Fibroblast of the aortic adventitia (primary cell): ENCODE data around the gene HMG20A. TPM values are rescaled to one million over a fixed set of nuclear protein-coding genes. Genes with fewer than 3 reads are reported as not detected.

Experiments
- DNase-seq: peaks from one replicate; pipeline ENCODE4 v3.0.0-alpha.2; 2010; ENCODE audit warnings: low read depth
- H3K4me3 ChIP-seq: 2 replicates; pipeline ENCODE4 v1.5.1; 2011; ENCODE audit warnings: low read depth, mild to moderate bottlenecking, control low read depth, low read length, moderate library complexity
- total RNA-seq: library from RNA; depleted of rRNA; stranded (reverse); fragments of >200 nt; gene quantifications from 2 replicates; pipeline ENCODE4 v1.2.3, GENCODE V29; 2012; ENCODE audit warnings: low replicate concordance
- TF ChIP-seq, protein P1 (sequence below): IDR thresholded peaks from 2 replicates; pipeline ENCODE4 v1.5.1; 2011; ENCODE audit warnings: mild to moderate bottlenecking, low read length, control low read depth, inconsistent platforms; ENCODE audit not compliant: insufficient read depth

Gene HMG20A
- total RNA-seq, 1 donor, result 28.7 TPM

DNA sequence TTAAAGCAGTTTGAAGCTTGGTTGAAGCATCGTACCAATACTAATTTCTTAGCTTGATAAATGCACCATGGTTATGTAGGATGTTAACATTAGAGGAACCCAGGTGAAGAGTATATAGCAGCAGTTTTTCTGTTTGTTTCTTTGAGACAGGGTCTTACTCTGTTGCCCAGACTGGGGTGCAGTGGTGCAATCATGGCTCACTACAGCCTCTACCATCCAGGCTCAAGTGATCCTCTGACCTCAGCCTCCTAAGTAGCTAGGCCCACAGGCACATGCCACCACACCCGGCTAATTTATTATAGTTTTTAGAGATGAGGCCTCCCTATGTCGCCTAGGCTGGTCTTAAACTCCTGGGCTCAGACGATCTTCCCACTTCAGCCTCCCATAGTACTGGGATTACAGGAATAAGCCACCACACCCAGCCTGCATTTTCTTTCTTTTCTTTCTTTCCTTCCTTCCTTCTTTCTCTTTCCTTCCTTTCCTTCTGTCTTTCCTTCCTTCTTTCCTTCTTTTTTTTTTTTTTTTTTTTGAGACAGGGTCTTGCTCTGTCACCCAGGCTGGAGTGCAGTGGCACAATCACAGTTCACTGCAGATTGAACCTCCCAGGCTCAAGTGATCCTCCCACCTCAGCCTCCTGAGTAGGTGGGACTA lies 6.9 kb upstream of the HMG20A start:
- no peak overlapping the region for H3K4me3 ChIP-seq
- no peak for DNase-seq
- TF ChIP-seq, protein P1, sequence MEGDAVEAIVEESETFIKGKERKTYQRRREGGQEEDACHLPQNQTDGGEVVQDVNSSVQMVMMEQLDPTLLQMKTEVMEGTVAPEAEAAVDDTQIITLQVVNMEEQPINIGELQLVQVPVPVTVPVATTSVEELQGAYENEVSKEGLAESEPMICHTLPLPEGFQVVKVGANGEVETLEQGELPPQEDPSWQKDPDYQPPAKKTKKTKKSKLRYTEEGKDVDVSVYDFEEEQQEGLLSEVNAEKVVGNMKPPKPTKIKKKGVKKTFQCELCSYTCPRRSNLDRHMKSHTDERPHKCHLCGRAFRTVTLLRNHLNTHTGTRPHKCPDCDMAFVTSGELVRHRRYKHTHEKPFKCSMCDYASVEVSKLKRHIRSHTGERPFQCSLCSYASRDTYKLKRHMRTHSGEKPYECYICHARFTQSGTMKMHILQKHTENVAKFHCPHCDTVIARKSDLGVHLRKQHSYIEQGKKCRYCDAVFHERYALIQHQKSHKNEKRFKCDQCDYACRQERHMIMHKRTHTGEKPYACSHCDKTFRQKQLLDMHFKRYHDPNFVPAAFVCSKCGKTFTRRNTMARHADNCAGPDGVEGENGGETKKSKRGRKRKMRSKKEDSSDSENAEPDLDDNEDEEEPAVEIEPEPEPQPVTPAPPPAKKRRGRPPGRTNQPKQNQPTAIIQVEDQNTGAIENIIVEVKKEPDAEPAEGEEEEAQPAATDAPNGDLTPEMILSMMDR, result no peak

DNA sequence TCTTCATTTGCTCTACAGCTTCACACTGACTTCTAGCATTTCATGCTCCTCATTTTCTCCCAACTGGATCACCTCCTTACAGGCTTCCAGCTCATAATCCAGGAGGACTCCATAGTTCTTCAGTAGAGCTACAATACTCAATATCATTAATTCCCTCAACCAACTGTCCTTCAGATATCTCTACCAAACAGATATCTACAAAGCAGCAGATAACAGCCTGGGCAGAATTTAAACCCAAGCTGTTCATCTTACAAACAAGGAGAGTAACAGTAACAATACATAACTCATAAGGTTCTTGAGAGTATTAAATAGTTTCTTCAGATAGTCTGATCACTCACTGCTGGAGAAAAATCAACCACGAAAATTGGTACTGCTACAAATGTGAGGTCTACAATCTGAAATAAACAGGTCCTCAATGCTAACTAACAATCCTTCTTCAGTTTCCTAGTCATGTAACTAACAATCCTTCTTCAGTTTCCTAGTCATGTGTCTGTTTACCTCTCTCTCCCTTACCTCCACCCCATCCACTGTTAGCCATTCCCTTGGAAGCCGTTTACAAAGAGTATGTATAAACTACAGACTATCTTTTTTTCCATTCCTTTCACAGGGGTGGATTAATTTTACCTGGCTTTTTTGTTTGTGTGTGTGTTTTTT lies 5.8 kb upstream of the HMG20A start:
- H3K4me3 ChIP-seq, result no peak overlapping the region
- TF ChIP-seq, protein P1, result no peak
- no peak for DNase-seq

DNA sequence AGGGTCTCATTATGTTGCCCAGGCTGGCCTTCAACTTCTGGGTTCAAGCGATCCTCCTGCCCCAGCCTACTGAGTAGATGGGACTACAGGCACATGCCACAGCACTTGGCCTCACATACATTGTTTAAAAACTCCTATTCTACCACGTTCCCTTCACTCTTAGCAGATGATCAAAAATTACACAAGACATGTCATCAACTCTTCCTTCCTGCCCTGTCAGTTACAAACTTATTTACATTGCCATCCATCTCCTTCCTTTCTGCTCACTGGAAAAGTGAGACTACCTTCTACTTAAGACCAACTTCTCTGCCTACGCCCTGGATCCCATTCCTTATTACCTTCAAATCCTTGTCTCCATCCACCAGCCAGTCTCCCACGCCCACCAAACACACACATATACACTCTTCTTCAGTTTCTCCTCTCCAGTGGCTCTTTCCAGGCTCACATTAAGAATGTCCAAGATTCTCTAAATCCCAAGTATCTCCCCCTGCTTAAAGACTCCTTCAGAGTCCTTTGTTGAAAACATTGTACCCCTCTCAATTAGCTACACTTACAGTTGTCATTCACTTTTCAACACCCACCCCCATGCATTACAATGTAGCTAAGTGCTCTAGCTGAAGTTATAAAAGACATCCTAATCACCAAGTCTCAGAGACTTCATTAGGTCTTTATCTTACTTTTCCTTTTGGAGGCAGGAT lies 5.1 kb upstream of the HMG20A start:
- DNase-seq, result no peak
- no peak overlapping the region for H3K4me3 ChIP-seq
- TF ChIP-seq, protein P1, result no peak

DNA sequence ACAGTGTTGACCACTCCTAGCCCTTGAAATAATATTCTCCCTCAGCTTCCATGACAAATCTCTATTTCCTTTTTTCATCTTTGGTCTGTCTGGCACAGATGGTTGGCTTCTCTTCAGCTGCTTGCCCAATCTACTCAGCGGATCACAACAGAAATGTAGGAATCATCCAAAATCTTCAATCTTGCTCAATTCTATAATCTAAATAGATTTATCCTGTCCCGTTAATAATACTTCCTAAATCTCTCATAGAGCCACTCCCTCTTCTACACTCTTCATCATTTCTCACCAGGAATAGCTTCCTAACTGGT lies 4.6 kb upstream of the HMG20A start:
- TF ChIP-seq, protein P1, result no peak
- DNase-seq, result peak; percentile 91
- H3K4me3 ChIP-seq, result no peak overlapping the region

GRCh38 chr15:77416954-77417353 lies 3.7 kb upstream of the HMG20A start:
- no peak overlapping the region for H3K4me3 ChIP-seq
- TF ChIP-seq, protein P1, result no peak
- DNase-seq, result no peak

DNA sequence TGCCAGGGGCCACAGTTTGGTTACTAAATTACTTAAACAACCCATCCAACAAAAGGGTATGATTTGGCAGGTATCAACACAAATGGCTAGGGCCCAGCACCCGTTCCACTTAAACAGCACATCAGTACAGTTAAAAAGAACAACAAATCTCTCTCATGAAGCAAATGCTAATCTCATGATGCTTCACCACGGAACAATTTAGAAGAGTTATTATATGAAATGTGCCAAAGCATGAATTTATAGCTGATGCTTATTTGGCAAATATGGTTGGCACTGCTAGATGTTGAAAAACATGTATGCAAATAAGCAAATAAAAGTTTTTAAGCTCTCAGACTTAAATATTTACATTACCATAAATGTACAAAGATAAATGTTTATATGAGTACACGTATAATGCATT lies 3.1 kb upstream of the HMG20A start:
- peak overlapping the region; percentile 84 for H3K4me3 ChIP-seq
- TF ChIP-seq, protein P1, result no peak
- peak; percentile 26 for DNase-seq
